Astrocyte (in vitro differentiated cells and primary cell): ENCODE measurements around the gene SYCE1L. TPM values are rescaled to one million over a fixed set of nuclear protein-coding genes. Genes with fewer than 3 reads are reported as not detected.

Source experiments
- DNase-seq: peaks from one replicate; pipeline ENCODE4 v3.0.0-alpha.2; 2010; ENCODE audit warnings: low read depth
- FAIRE-seq: peaks from 2 replicates; lab custom pipeline; 2011; peaks lifted over from hg19 to GRCh38; lab: Jason Lieb, UNC
- H2AFZ ChIP-seq: 2 replicates; pipeline ENCODE4 v1.6.0; 2012; ENCODE audit warnings: low read depth, low read length, inconsistent platforms
- H3K27ac ChIP-seq: 2 replicates; pipeline ENCODE4 v1.5.1; 2011; ENCODE audit warnings: low read depth, low read length, inconsistent platforms
- H3K27me3 ChIP-seq: 2 replicates; pipeline ENCODE4 v1.6.0; 2011; ENCODE audit warnings: low read length, inconsistent platforms; ENCODE audit not compliant: insufficient read depth
- H3K36me3 ChIP-seq: 2 replicates; pipeline ENCODE4 v1.5.1; 2011; ENCODE audit warnings: low read length, inconsistent platforms; ENCODE audit not compliant: insufficient read depth
- H3K4me1 ChIP-seq: 2 replicates; pipeline ENCODE4 v1.5.1; 2011; ENCODE audit warnings: low read length, inconsistent platforms; ENCODE audit not compliant: insufficient read depth
- H3K4me2 ChIP-seq: 2 replicates; pipeline ENCODE4 v1.6.0; 2012; ENCODE audit warnings: low read length, inconsistent platforms
- H3K4me3 ChIP-seq: 2 replicates; pipeline ENCODE4 v1.5.1; 2011; ENCODE audit warnings: low read depth, mild to moderate bottlenecking, low read length, inconsistent platforms; ENCODE audit not compliant: insufficient read depth
- H3K79me2 ChIP-seq: 2 replicates; pipeline ENCODE4 v1.6.0; 2012; ENCODE audit warnings: mild to moderate bottlenecking, low read length, inconsistent platforms; ENCODE audit not compliant: insufficient read depth
- H3K9ac ChIP-seq: 2 replicates; pipeline ENCODE4 v1.6.0; 2012; ENCODE audit warnings: mild to moderate bottlenecking, low read length, inconsistent platforms
- H3K9me3 ChIP-seq: 2 replicates; pipeline ENCODE4 v1.5.1; 2012; ENCODE audit warnings: low read depth, mild to moderate bottlenecking, low read length, inconsistent platforms; ENCODE audit not compliant: insufficient read depth
- H4K20me1 ChIP-seq: 2 replicates; pipeline ENCODE4 v1.6.0; 2012; ENCODE audit warnings: low read length, inconsistent platforms; ENCODE audit not compliant: insufficient read depth
- H3K27ac Mint-ChIP-seq: one replicate; pipeline ENCODE4 v1.8.0; 2021; ENCODE audit warnings: mild to moderate bottlenecking, mixed read lengths; ENCODE audit not compliant: unreplicated experiment
- H3K27me3 Mint-ChIP-seq: one replicate; pipeline ENCODE4 v1.8.0; 2021; ENCODE audit warnings: low read depth, mixed read lengths; ENCODE audit not compliant: unreplicated experiment
- H3K36me3 Mint-ChIP-seq: one replicate; pipeline ENCODE4 v1.8.0; 2021; ENCODE audit warnings: low read depth, mixed read lengths; ENCODE audit not compliant: unreplicated experiment
- H3K4me1 Mint-ChIP-seq: one replicate; pipeline ENCODE4 v1.8.0; 2021; ENCODE audit warnings: low read depth, mixed read lengths; ENCODE audit not compliant: unreplicated experiment
- H3K4me3 Mint-ChIP-seq: one replicate; pipeline ENCODE4 v1.8.0; 2021; ENCODE audit warnings: mild to moderate bottlenecking, moderate library complexity, mixed read lengths; ENCODE audit not compliant: unreplicated experiment
- H3K9me3 Mint-ChIP-seq: one replicate; pipeline ENCODE4 v1.8.0; 2021; ENCODE audit warnings: mild to moderate bottlenecking, mixed read lengths; ENCODE audit not compliant: unreplicated experiment
- CTCF ChIP-seq: IDR thresholded peaks from 2 replicates; pipeline ENCODE4 v1.5.1; 2011; ENCODE audit warnings: low read depth, mild to moderate bottlenecking, inconsistent platforms, low read length, moderate library complexity; ENCODE audit not compliant: insufficient read depth
- EZH2 ChIP-seq: IDR thresholded peaks from 2 replicates; pipeline ENCODE4 v1.6.1; 2012; ENCODE audit warnings: mild to moderate bottlenecking, low read length, inconsistent platforms; ENCODE audit not compliant: insufficient read depth
- total RNA-seq: library from RNA; stranded (reverse); gene quantifications from 2 replicates; pipeline ENCODE4 v1.2.1, GENCODE V29; 2021

The SYCE1L gene
- total RNA-seq, 1 donor from 2014 or later, result 5.2 TPM

GRCh38 chr16:77246150-77246549, 46.9 kb downstream of the SYCE1L start:
- no peak overlapping the region for H3K4me3 Mint-ChIP-seq
- TF ChIP-seq CTCF (no peak), EZH2 (no peak)
- Histone ChIP-seq H3K9me3 (no peaks in the 10 kb centered on the region), H3K27ac (no peak overlapping the region), H3K4me2 (no peak overlapping the region), H3K27me3 (no peaks in the 10 kb centered on the region), H2AFZ (no peak overlapping the region), H4K20me1 (no peaks in the 10 kb centered on the region), H3K9ac (no peak overlapping the region), H3K36me3 (no peaks in the 10 kb centered on the region), H3K4me1 (no peaks in the 10 kb centered on the region), H3K79me2 (no peaks in the 10 kb centered on the region), H3K4me3 (no peak overlapping the region)
- H3K4me1 Mint-ChIP-seq, result no peaks in the 10 kb centered on the region
- DNase-seq, result no peak
- peaks cover 3% of the 10 kb centered on the region for H3K27me3 Mint-ChIP-seq
- no peaks in the 10 kb centered on the region for H3K36me3 Mint-ChIP-seq
- FAIRE-seq, result no peak
- H3K9me3 Mint-ChIP-seq, result peaks cover 2% of the 10 kb centered on the region
- no peak overlapping the region for H3K27ac Mint-ChIP-seq

DNA sequence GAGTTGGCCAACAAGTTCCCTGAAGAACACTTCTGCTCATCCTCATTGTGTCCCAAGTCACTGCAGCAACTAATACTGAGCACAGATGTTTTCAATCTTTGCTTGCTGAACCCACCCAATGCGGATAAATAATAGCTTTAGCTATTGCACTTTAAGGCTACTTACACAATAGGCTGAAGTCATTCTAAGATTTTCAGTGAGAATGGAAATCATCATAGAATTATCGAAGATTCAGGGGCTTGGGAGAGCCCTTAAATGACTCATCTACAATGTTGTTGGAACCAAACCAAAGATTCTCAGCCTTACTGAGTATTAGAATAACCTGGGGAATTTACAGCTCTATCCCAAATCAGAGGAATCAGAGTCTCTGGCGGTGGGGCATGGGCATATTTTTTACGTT, 51.2 kb downstream of the SYCE1L start:
- H3K4me2 ChIP-seq, result no peak overlapping the region
- H3K36me3 ChIP-seq, result no peaks in the 10 kb centered on the region
- H3K27me3 Mint-ChIP-seq, result no peaks in the 10 kb centered on the region
- no peak overlapping the region for H3K4me3 ChIP-seq
- TF ChIP-seq CTCF, result no peak
- TF ChIP-seq EZH2, result no peak
- no peaks in the 10 kb centered on the region for H3K4me1 Mint-ChIP-seq
- H3K4me3 Mint-ChIP-seq, result no peak overlapping the region
- no peaks in the 10 kb centered on the region for H3K79me2 ChIP-seq
- H3K36me3 Mint-ChIP-seq, result no peaks in the 10 kb centered on the region
- no peaks in the 10 kb centered on the region for H3K27me3 ChIP-seq
- H2AFZ ChIP-seq, result no peak overlapping the region
- DNase-seq, result peak; percentile 25
- H3K9ac ChIP-seq, result no peak overlapping the region
- no peaks in the 10 kb centered on the region for H4K20me1 ChIP-seq
- no peaks in the 10 kb centered on the region for H3K9me3 Mint-ChIP-seq
- FAIRE-seq, result no peak
- H3K27ac ChIP-seq, result no peak overlapping the region
- no peaks in the 10 kb centered on the region for H3K4me1 ChIP-seq
- H3K27ac Mint-ChIP-seq, result no peak overlapping the region
- H3K9me3 ChIP-seq, result no peaks in the 10 kb centered on the region

Other genes starting within 250 kb of the SYCE1L start
- 35.7 and 40.5 TPM in 2 replicates for gene MON1B, start 8.2 kb upstream of the SYCE1L start, total RNA-seq
- 0.17 and 2.5 TPM in 2 replicates for gene ADAMTS18, start 235.6 kb downstream of the SYCE1L start, total RNA-seq